GM21360 (cell line): ENCODE measurements around the gene ACTL6B.

Experiments used
- ATAC-seq: cut with Tn5 transposase; IDR thresholded peaks from one replicate; pipeline ENCODE4 v1.9.1; 2021; ENCODE audit warnings: mild to moderate bottlenecking, moderate library complexity; ENCODE audit not compliant: unreplicated experiment

Gene ACTL6B

GRCh38 chr7:100629117-100629716 is 27.0 kb downstream of the ACTL6B start:
- ATAC-seq, result no peak

- no peak for ATAC-seq
Observed at GRCh38 chr7:100627238-100627549, 29.1 kb downstream of the ACTL6B start.

GRCh38 chr7:100626530-100627237 is 29.6 kb downstream of the ACTL6B start:
- ATAC-seq, result peak; percentile 81

- ATAC-seq, result no peak
Observed at GRCh38 chr7:100626055-100626454, 30.2 kb downstream of the ACTL6B start.

- ATAC-seq, result no peak
Observed at GRCh38 chr7:100623951-100624824, 32.1 kb downstream of the ACTL6B start.

GRCh38 chr7:100621554-100621953 is 34.7 kb downstream of the ACTL6B start:
- no peak for ATAC-seq

GRCh38 chr7:100620804-100621203 is 35.4 kb downstream of the ACTL6B start:
- ATAC-seq, result no peak

GRCh38 chr7:100620239-100620638 is 36.0 kb downstream of the ACTL6B start:
- no peak for ATAC-seq

- ATAC-seq, result no peak
Observed at GRCh38 chr7:100614308-100614861, 41.9 kb downstream of the ACTL6B start.

GRCh38 chr7:100613412-100614175 is 42.7 kb downstream of the ACTL6B start:
- no peak for ATAC-seq

- no peak for ATAC-seq
Observed at GRCh38 chr7:100612730-100613390, 43.4 kb downstream of the ACTL6B start.

GRCh38 chr7:100611983-100612729 is 44.1 kb downstream of the ACTL6B start, which contains the start of gene MOSPD3:
Gene MOSPD3, plus strand, starts transcription at chr7:100612540. Its CDS starts 252 bp downstream, at chr7:100612792.
- ATAC-seq, result peak; percentile 88

GRCh38 chr7:100609958-100610357 is 46.3 kb downstream of the ACTL6B start:
- no peak for ATAC-seq

GRCh38 chr7:100607111-100607510 is 49.1 kb downstream of the ACTL6B start:
- ATAC-seq, result no peak

GRCh38 chr7:100606313-100606712 is 49.9 kb downstream of the ACTL6B start:
- no peak for ATAC-seq

- no peak for ATAC-seq
Observed at GRCh38 chr7:100604976-100605911, 51.0 kb downstream of the ACTL6B start.

- no peak for ATAC-seq
Observed at GRCh38 chr7:100604028-100604975, 51.9 kb downstream of the ACTL6B start.
